Activated CD4-positive, CD25-positive, alpha-beta regulatory T cell (primary cell): Measurements from ENCODE around the gene MAP1LC3B2.

Experiments used
- DNase-seq, 4 experiments: peaks; one replicate each; lab custom pipeline; 2025; lab: John Stamatoyannopoulos, UW

Gene MAP1LC3B2

DNA sequence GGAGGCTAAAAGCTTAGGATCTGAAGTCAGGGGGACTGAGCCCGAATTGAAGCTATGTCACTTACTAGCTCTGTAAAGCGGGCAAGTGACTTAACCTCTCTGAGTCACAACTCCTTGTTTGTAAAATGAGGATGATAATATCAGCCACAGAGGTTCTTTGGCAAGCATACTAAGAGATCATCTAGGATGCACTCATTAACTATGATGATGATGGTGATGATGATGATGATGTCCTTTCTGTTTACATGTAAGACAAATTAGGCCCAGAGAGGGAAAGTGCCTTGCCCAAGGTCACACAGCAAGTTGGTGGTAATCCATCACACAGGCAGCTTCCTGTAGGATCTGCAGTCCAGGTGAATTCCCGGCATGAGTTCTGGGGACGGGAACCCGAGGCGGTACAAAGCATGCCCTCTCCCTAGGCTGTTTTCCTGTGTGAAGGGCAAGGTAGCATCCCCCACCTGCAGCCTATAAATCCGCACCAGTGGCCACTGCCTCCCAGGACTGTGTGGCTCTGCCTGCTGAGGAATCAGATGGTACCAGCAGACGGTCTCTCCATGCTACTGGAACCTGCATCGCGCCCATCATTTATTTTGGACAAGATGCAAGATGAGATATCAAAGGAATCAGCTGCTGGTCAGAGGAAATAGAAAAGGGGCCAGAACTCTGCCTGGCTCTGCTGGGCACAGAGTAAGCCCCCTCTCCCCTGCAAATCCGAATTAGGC lies 55.2 kb downstream of the MAP1LC3B2 start:
- DNase-seq: no peak

DNA sequence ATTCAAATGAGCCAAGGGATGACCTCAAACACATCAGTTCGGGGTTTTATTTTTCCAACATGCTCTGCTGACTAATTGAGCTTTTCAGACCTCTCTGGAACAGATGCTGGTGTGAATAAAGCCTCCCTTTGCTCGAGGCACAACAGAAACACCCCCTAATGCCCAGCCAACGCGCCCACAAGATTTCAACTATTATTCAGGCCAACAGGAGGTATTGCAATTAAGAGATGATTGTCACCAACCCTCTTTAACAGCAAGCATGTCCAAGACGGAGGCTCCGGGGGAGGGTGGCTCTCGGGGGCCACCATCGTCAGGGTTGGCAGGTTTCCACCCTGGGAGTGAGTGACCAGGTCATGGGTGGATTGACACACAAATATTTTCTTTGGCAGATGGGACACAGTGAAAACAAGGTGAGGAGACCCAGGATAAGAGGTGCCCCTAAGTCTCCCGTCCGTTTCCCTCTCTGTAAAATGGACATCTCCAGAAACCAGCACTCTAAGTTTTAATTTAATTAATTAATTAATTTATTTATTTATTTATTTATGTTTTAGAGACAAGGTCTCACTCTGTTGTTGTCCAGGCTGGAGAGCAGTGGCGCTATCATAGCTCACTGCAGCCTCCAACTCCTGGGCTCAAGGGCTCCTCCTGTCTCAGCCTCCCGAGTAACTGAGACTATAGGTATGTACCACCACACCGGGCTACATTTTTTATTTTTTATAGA lies 56.1 kb downstream of the MAP1LC3B2 start:
- no peak for DNase-seq

DNA sequence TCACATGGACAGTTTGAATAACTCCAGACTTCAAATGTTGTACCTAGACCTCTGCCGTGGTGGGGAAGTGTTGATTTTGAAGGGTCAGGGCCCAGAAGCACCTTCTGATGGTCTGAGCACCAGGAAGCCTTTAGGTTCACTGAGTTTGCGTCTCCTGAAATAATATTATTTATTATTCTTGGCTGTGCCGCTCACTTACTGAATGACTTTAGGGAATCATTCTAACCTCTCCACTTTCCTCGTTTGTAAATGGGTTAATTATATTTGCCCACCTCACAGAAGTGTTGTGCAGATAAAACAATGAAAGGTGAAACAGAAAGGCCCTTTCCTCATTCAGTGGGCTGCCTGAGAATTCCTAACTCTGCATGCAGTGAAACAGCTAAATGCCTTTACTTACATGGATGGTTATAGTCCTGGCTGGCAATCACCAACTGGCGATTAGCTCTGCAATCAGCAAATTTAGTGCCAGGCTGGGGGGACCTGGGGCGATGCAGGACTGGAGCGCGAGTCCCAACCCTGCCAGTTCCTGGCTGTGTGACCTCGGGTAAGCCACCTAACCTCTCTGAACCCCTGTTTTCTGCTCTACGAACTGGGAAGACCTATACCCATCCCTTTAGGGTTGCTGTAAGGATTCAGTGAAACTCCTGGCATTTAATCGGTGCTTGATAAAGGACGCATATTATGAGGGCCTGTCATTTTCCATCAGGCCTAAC lies 57.5 kb downstream of the MAP1LC3B2 start:
- DNase-seq: no peak

DNA sequence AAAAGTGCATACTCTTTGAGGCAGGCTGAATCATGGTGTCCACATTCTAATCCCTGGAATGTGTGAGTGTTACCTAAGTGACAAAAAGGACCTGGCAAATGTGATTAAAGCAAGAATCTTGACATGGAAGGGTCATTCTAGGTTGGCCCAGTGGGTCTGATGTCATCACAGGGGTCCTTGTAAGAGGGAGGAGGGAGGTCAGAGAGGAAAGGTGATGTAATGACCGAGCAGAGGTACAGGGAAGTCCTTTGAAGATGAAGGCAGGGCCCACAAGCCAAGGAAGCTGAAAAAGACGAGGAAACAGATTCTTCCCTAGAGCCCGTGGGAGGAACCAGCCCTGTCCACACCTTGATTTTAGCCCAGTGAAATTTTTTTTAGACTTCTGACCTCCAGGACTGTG lies 60.1 kb downstream of the MAP1LC3B2 start:
- DNase-seq: no peak

DNA sequence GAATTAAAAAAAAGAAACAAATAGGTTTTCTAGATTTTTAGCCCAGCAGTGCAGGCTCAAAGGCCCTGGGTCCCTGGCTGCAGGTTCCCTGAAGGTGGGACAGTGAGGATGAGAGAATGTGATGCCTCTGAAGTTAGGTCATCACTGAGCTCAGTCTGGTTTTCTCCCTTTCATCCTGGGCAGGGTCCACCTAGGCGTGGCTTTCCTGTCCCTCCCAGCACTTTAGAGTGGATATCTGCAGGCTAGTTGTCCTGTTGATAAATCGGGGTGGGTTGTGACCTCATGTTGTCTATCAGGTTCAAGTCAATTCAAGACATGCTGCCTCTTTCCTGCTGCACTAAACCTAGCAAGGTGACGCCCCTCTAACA lies 60.9 kb downstream of the MAP1LC3B2 start:
- no peak for DNase-seq

DNA sequence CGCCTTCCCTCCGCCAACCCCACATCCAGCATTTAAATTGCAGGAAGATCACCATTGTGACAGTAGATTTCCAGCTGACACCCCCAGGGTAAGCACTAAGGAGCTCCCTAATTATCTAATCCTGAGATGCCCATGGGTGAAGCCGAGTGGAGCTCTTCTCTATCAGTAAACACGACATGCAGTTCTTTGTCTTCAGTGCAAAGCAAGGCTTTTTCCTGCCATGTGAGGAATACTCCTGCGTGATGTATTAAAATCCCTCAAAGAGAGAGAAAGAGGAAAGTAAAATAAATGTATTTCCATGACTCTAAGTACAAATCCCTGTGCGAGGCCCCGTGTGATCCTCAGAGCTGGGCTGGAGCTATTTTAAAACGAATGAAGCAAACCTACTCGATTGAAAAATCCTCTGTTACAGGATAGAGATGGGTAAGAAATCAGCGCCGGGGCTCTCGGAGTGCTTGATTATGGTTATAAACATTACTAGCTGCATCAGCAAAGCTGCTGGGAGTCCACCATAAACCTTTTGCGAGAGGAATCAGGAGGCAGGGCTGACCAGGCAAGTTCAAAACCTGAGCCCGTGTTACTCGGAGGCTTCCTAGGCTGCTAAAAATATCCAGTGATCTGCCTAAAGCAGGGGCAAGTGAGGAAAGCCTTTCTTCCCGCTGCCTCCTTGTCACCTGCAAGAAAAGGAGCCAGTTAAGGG lies 61.5 kb downstream of the MAP1LC3B2 start:
- DNase-seq: no peak

DNA sequence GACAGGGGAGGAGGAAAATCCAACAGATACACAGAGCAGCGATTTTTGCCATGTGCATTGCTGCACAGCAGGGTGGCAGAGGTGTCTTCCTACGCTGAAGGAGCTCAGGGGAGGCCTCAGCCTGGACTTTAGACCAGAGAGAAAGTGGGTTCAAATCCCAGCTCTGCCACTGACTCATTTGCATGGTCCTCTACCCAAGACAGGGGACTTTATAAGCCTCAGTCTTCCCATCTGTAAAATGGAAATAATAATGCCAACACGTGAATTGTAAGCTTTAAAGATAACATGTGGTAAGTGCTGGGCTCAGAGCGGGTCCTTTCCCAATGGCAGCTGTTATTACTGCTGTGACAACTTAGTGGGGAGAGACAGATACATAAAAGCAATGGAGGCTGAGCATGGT lies 62.0 kb downstream of the MAP1LC3B2 start:
- DNase-seq: no peak

DNA sequence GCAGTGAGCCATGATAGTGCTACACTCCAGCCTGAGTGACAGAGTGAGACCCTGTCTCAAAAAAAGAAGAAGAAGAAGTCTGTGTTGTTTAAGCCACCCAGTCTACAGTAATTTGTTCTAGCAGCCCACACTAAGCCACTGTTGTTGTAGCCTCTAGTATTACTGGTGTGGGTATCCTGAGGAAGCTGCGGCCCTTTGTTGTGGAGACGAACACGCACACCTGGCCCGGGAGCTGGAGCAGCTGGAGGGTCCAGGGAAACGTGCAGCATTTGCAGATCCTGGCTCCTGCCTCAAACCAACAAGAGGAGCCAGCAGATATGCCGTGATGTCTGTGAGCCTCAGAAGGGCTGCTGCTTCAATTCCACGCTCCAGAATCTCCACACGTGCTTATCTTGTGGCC lies 65.3 kb downstream of the MAP1LC3B2 start:
- no peak for DNase-seq

DNA sequence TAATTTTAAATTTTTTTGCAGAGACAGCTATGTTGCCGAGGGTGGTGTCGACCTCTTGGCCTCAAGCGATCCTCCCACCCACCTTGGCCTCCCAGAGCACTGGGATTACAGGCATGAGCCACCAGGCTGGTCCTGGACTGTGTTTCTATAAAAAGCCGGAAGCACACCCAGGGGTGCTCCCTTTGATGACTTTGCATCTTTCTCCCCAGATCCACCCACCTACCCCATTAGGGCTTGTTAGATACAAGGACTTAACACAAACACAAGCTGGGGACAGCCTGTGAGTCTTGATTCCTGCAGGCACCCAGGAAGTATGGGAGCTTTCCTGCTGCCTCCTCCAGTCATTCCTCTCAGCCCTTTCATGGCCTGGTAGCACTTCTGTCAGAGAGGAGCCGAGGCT lies 67.0 kb downstream of the MAP1LC3B2 start:
- no peak for DNase-seq
